HEK293 (cell line): Measurements from ENCODE around the gene TOMM5.

ENCODE experiments used
- IKZF3 ChIP-seq: fragments of 450-650 bp; IDR thresholded peaks from 2 replicates; pipeline ENCODE4 v1.5.0; 2018; ENCODE audit warnings: missing biosample characterization, mild to moderate bottlenecking, missing genetic modification characterization, moderate library complexity
- MEIS1 ChIP-seq: sonication (generic); formaldehyde crosslinking; IDR thresholded peaks from 2 replicates; pipeline ENCODE4 v1.8.1; 2022; ENCODE audit warnings: missing genetic modification reagents, mild to moderate bottlenecking, borderline replicate concordance
- OSR2 ChIP-seq: fragments of 450-650 bp; formaldehyde crosslinking; IDR thresholded peaks from 2 replicates; pipeline ENCODE4 v1.5.1; 2016; ENCODE audit warnings: missing biosample characterization, missing genetic modification characterization
- SCRT2 ChIP-seq: fragments of 450-650 bp; formaldehyde crosslinking; IDR thresholded peaks from 2 replicates; pipeline ENCODE4 v1.5.1; 2016; ENCODE audit warnings: missing biosample characterization, missing genetic modification characterization
- SP7 ChIP-seq: fragments of 450-650 bp; formaldehyde crosslinking; IDR thresholded peaks from 2 replicates; pipeline ENCODE4 v1.5.1; 2016; ENCODE audit warnings: missing biosample characterization, missing genetic modification characterization
- ZBTB1 ChIP-seq: fragments of 450-650 bp; formaldehyde crosslinking; IDR thresholded peaks from 2 replicates; pipeline ENCODE4 v1.5.1; 2016; ENCODE audit warnings: missing biosample characterization, missing genetic modification characterization
- ZBTB17 ChIP-seq: fragments of 450-650 bp; formaldehyde crosslinking; IDR thresholded peaks from 2 replicates; pipeline ENCODE4 v1.5.1; 2016; ENCODE audit warnings: missing biosample characterization, missing genetic modification characterization
- ZBTB20 ChIP-seq: fragments of 450-650 bp; formaldehyde crosslinking; IDR thresholded peaks from 2 replicates; pipeline ENCODE4 v1.5.1; 2016; ENCODE audit warnings: missing biosample characterization, missing genetic modification characterization
- ZFHX2 ChIP-seq: fragments of 450-650 bp; formaldehyde crosslinking; conservative IDR thresholded peaks from 2 replicates; pipeline ENCODE4 v1.5.1; 2016; ENCODE audit warnings: missing biosample characterization, missing genetic modification characterization
- ZNF140 ChIP-seq: fragments of 450-650 bp; formaldehyde crosslinking; IDR thresholded peaks from 2 replicates; pipeline ENCODE4 v1.5.1; 2016; ENCODE audit warnings: missing biosample characterization, missing genetic modification characterization
- ZNF146 ChIP-seq: fragments of 450-650 bp; formaldehyde crosslinking; IDR thresholded peaks from 2 replicates; pipeline ENCODE4 v1.5.1; 2016; ENCODE audit warnings: missing biosample characterization, missing genetic modification characterization
- ZNF292 ChIP-seq: fragments of 450-650 bp; formaldehyde crosslinking; IDR thresholded peaks from 2 replicates; pipeline ENCODE4 v1.5.1; 2016; ENCODE audit warnings: low read depth, missing biosample characterization, missing genetic modification characterization, borderline replicate concordance
- ZNF302 ChIP-seq: fragments of 450-650 bp; formaldehyde crosslinking; IDR thresholded peaks from 2 replicates; pipeline ENCODE4 v1.5.1; 2016; ENCODE audit warnings: missing biosample characterization, missing genetic modification characterization, low read depth
- ZNF324 ChIP-seq: fragments of 450-650 bp; formaldehyde crosslinking; IDR thresholded peaks from 2 replicates; pipeline ENCODE4 v1.5.1; 2016; ENCODE audit warnings: missing biosample characterization, missing genetic modification characterization
- ZNF335 ChIP-seq: fragments of 450-650 bp; formaldehyde crosslinking; conservative IDR thresholded peaks from 2 replicates; pipeline ENCODE4 v1.5.1; 2016; ENCODE audit warnings: missing biosample characterization, missing genetic modification characterization
- ZNF394 ChIP-seq: fragments of 450-650 bp; formaldehyde crosslinking; IDR thresholded peaks from 2 replicates; pipeline ENCODE4 v1.5.1; 2016; ENCODE audit warnings: missing biosample characterization, missing genetic modification characterization, mild to moderate bottlenecking, moderate library complexity, borderline replicate concordance
- ZNF416 ChIP-seq: fragments of 450-650 bp; formaldehyde crosslinking; IDR thresholded peaks from 2 replicates; pipeline ENCODE4 v1.5.1; 2016; ENCODE audit warnings: missing biosample characterization, missing genetic modification characterization
- ZNF501 ChIP-seq: fragments of 450-650 bp; formaldehyde crosslinking; IDR thresholded peaks from 2 replicates; pipeline ENCODE4 v1.5.1; 2016; ENCODE audit warnings: missing biosample characterization, missing genetic modification characterization
- ZNF623 ChIP-seq: fragments of 450-650 bp; formaldehyde crosslinking; IDR thresholded peaks from 2 replicates; pipeline ENCODE4 v1.5.1; 2016; ENCODE audit warnings: missing biosample characterization, missing genetic modification characterization
- ZNF658 ChIP-seq: fragments of 450-650 bp; formaldehyde crosslinking; IDR thresholded peaks from 2 replicates; pipeline ENCODE4; 2016; ENCODE audit warnings: missing biosample characterization, missing genetic modification characterization
- ZNF76 ChIP-seq: fragments of 450-650 bp; formaldehyde crosslinking; IDR thresholded peaks from 2 replicates; pipeline ENCODE4; 2016; ENCODE audit warnings: low read depth, missing biosample characterization, missing genetic modification characterization, borderline replicate concordance
- ZNF791 ChIP-seq: fragments of 450-650 bp; formaldehyde crosslinking; IDR thresholded peaks from 2 replicates; pipeline ENCODE4 v1.5.1; 2016; ENCODE audit warnings: missing biosample characterization, missing genetic modification characterization
- ZNF830 ChIP-seq: fragments of 450-650 bp; IDR thresholded peaks from 2 replicates; pipeline ENCODE4 v1.5.0; 2018; ENCODE audit warnings: missing biosample characterization, missing genetic modification characterization, low read depth, mild to moderate bottlenecking, moderate library complexity
- ZSCAN23 ChIP-seq: fragments of 450-650 bp; formaldehyde crosslinking; IDR thresholded peaks from 2 replicates; pipeline ENCODE4 v1.5.1; 2016; ENCODE audit warnings: missing biosample characterization, missing genetic modification characterization
- TF ChIP-seq, protein P1 (sequence below): fragments of 450-650 bp; formaldehyde crosslinking; IDR thresholded peaks from 2 replicates; pipeline ENCODE4 v1.5.1; 2016; ENCODE audit warnings: missing biosample characterization, missing genetic modification characterization
- TF ChIP-seq, protein P2 (sequence below): sonication (generic); formaldehyde crosslinking; IDR thresholded peaks from 2 replicates; pipeline ENCODE4 v1.8.1; 2022; ENCODE audit warnings: mild to moderate bottlenecking, moderate library complexity, missing genetic modification reagents
- TF ChIP-seq, protein P3 (sequence below): fragments of 450-650 bp; formaldehyde crosslinking; IDR thresholded peaks from 2 replicates; pipeline ENCODE4 v1.5.1; 2016; ENCODE audit warnings: missing biosample characterization, missing genetic modification characterization
- TF ChIP-seq, protein P4 (sequence below): fragments of 450-650 bp; formaldehyde crosslinking; IDR thresholded peaks from 2 replicates; pipeline ENCODE4 v1.5.1; 2017; ENCODE audit warnings: missing biosample characterization, missing genetic modification characterization
- TF ChIP-seq, protein P5 (sequence below): fragments of 450-650 bp; formaldehyde crosslinking; IDR thresholded peaks from 2 replicates; pipeline ENCODE4 v1.5.1; 2017; ENCODE audit warnings: missing biosample characterization, mild to moderate bottlenecking, missing genetic modification characterization, moderate library complexity
- TF ChIP-seq, protein P6 (sequence below): fragments of 450-650 bp; formaldehyde crosslinking; IDR thresholded peaks from 2 replicates; pipeline ENCODE4 v1.5.1; 2016; ENCODE audit warnings: missing biosample characterization, missing genetic modification characterization

Gene TOMM5

DNA sequence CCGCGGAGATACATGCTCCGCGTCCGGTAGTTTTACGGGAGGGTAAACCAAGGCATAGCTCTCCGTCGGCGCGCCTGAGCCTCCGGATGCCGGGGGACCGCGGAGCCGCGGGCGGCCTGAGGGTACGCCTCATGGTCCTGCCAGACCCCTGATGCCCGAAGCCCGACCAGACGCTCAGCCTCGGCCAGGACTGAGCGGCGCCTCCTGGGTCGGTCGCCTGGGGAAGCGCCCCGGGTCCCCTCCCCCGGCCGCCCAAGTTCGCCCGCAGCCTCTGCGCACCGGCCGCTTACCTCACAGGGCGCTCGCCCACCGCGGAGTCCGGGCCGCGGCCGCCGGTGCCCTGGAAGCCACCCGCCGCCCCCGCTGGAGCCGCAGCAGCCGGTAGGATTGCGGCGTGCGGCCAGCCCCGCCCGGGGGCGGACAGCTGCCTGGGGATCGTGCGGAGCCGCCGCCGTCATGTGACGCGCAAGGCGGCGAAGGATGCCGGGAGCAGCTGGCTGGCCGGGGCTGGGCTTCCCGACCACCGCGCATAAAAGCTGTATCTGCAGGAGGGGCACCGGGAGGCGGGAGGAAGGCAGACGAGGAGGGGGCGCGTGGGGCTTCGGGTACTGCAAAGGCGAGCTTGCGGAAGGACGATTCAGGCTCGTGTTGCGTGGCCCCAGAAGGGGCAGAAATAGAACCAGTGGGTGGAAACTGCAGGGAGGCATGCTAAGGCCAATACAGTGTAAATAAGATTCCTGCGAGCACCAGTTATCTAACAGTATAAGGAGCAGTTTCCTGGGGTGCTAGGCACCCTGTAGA is 16.3 kb downstream of the TOMM5 start, which contains the start of gene FBXO10 (continued):
- TF ChIP-seq, protein P1, sequence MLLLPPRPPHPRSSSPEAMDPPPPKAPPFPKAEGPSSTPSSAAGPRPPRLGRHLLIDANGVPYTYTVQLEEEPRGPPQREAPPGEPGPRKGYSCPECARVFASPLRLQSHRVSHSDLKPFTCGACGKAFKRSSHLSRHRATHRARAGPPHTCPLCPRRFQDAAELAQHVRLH (tag by site-specific recombination): no peak
- TF ChIP-seq ZNF324 (tag by site-specific recombination): no peak
- TF ChIP-seq IKZF3 (tag by site-specific recombination): peak; percentile 46; the same call in 1 of the 2 replicates
- TF ChIP-seq ZNF146 (tag by site-specific recombination): no peak
- TF ChIP-seq ZNF76 (tag by site-specific recombination): peak; percentile 86; the same call in 1 of the 2 replicates
- no peak for TF ChIP-seq OSR2 (tag by site-specific recombination)
- peak; percentile 56; the same call in 1 of the 2 replicates for TF ChIP-seq ZNF394 (tag by site-specific recombination)
- TF ChIP-seq MEIS1 (CRISPR knock-in tag): peak; percentile 27; the same call in 1 of the 2 replicates
- TF ChIP-seq ZNF140: no peak
- peak; percentile 55; the same call in 1 of the 2 replicates for TF ChIP-seq ZNF501 (tag by site-specific recombination)
- peak; percentile 25; the same call in 1 of the 2 replicates for TF ChIP-seq SP7
- TF ChIP-seq ZBTB17 (tag by site-specific recombination): peak; percentile 72
- no peak for TF ChIP-seq ZNF416
- TF ChIP-seq, protein P2, sequence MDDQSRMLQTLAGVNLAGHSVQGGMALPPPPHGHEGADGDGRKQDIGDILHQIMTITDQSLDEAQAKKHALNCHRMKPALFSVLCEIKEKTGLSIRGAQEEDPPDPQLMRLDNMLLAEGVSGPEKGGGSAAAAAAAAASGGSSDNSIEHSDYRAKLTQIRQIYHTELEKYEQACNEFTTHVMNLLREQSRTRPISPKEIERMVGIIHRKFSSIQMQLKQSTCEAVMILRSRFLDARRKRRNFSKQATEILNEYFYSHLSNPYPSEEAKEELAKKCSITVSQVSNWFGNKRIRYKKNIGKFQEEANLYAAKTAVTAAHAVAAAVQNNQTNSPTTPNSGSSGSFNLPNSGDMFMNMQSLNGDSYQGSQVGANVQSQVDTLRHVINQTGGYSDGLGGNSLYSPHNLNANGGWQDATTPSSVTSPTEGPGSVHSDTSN: peak; percentile 84; the same call in 1 of the 2 replicates
- TF ChIP-seq ZNF302: no peak
- TF ChIP-seq, protein P3, sequence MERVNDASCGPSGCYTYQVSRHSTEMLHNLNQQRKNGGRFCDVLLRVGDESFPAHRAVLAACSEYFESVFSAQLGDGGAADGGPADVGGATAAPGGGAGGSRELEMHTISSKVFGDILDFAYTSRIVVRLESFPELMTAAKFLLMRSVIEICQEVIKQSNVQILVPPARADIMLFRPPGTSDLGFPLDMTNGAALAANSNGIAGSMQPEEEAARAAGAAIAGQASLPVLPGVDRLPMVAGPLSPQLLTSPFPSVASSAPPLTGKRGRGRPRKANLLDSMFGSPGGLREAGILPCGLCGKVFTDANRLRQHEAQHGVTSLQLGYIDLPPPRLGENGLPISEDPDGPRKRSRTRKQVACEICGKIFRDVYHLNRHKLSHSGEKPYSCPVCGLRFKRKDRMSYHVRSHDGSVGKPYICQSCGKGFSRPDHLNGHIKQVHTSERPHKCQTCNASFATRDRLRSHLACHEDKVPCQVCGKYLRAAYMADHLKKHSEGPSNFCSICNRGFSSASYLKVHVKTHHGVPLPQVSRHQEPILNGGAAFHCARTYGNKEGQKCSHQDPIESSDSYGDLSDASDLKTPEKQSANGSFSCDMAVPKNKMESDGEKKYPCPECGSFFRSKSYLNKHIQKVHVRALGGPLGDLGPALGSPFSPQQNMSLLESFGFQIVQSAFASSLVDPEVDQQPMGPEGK (tag by site-specific recombination): peak; percentile 64
- TF ChIP-seq ZNF658 (tag by site-specific recombination): no peak
- peak; percentile 54 for TF ChIP-seq ZBTB20 (tag by site-specific recombination)
- peak; percentile 67 for TF ChIP-seq ZFHX2 (tag by site-specific recombination)
- TF ChIP-seq, protein P4, sequence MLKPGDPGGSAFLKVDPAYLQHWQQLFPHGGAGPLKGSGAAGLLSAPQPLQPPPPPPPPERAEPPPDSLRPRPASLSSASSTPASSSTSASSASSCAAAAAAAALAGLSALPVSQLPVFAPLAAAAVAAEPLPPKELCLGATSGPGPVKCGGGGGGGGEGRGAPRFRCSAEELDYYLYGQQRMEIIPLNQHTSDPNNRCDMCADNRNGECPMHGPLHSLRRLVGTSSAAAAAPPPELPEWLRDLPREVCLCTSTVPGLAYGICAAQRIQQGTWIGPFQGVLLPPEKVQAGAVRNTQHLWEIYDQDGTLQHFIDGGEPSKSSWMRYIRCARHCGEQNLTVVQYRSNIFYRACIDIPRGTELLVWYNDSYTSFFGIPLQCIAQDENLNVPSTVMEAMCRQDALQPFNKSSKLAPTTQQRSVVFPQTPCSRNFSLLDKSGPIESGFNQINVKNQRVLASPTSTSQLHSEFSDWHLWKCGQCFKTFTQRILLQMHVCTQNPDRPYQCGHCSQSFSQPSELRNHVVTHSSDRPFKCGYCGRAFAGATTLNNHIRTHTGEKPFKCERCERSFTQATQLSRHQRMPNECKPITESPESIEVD: no peak
- TF ChIP-seq ZNF830 (tag by site-specific recombination): no peak
- TF ChIP-seq SCRT2 (tag by site-specific recombination): no peak
- no peak for TF ChIP-seq ZBTB1
- TF ChIP-seq ZNF791 (tag by site-specific recombination): no peak
- no peak for TF ChIP-seq ZNF623 (tag by site-specific recombination)
- peak; percentile 70 for TF ChIP-seq ZNF335 (tag by site-specific recombination)
- TF ChIP-seq, protein P5, sequence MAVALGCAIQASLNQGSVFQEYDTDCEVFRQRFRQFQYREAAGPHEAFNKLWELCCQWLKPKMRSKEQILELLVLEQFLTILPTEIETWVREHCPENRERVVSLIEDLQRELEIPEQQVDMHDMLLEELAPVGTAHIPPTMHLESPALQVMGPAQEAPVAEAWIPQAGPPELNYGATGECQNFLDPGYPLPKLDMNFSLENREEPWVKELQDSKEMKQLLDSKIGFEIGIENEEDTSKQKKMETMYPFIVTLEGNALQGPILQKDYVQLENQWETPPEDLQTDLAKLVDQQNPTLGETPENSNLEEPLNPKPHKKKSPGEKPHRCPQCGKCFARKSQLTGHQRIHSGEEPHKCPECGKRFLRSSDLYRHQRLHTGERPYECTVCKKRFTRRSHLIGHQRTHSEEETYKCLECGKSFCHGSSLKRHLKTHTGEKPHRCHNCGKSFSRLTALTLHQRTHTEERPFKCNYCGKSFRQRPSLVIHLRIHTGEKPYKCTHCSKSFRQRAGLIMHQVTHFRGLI (tag by site-specific recombination): peak; percentile 64
- no peak for TF ChIP-seq ZNF292 (tag by site-specific recombination)
- TF ChIP-seq ZSCAN23 (tag by site-specific recombination): no peak
- TF ChIP-seq, protein P6, sequence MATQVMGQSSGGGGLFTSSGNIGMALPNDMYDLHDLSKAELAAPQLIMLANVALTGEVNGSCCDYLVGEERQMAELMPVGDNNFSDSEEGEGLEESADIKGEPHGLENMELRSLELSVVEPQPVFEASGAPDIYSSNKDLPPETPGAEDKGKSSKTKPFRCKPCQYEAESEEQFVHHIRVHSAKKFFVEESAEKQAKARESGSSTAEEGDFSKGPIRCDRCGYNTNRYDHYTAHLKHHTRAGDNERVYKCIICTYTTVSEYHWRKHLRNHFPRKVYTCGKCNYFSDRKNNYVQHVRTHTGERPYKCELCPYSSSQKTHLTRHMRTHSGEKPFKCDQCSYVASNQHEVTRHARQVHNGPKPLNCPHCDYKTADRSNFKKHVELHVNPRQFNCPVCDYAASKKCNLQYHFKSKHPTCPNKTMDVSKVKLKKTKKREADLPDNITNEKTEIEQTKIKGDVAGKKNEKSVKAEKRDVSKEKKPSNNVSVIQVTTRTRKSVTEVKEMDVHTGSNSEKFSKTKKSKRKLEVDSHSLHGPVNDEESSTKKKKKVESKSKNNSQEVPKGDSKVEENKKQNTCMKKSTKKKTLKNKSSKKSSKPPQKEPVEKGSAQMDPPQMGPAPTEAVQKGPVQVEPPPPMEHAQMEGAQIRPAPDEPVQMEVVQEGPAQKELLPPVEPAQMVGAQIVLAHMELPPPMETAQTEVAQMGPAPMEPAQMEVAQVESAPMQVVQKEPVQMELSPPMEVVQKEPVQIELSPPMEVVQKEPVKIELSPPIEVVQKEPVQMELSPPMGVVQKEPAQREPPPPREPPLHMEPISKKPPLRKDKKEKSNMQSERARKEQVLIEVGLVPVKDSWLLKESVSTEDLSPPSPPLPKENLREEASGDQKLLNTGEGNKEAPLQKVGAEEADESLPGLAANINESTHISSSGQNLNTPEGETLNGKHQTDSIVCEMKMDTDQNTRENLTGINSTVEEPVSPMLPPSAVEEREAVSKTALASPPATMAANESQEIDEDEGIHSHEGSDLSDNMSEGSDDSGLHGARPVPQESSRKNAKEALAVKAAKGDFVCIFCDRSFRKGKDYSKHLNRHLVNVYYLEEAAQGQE (tag by site-specific recombination): no peak
